HG03139 (cell line): ENCODE data around the gene ZNF438.
A peak's percentile ranks its signal among the peaks of the same experiment; 100 is the strongest.
"Not testable (repeated sequence)": the region's sequence is repeated elsewhere in the genome, so short reads cannot be mapped to it uniquely, and the experiment has no call there.

ENCODE experiments used
- ATAC-seq: cut with Tn5 transposase; IDR thresholded peaks from one replicate; pipeline ENCODE4 v1.9.1; 2021; ENCODE audit not compliant: unreplicated experiment

The ZNF438 gene

GRCh38 chr10:31042670-31043069 lies 11.0 kb upstream of the ZNF438 start:
- no peak for ATAC-seq

GRCh38 chr10:31041011-31041410 lies 9.3 kb upstream of the ZNF438 start:
- ATAC-seq, result no peak

DNA sequence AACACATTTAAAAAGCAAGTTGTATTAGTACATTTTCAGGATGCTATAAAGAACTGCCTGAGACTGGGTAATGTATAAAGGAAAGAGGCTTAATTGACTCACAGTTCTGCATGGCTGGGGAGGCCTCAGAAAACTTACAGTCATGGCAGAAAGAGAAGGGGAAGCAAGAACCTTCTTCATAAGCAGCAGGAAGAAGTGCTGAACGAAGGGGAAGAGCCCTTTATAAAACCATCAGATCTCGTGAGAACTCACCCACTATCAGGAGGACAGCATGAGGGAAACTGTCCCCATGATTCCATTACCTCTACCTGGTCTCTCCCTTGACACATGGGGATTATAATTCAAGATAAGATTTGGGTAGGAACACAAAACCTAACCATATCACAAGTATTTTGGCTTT lies 7.3 kb upstream of the ZNF438 start:
- not testable (repeated sequence) for ATAC-seq

GRCh38 chr10:31037749-31038148 lies 6.1 kb upstream of the ZNF438 start:
- no peak for ATAC-seq

GRCh38 chr10:31036209-31036608 lies 4.5 kb upstream of the ZNF438 start:
- no peak for ATAC-seq

DNA sequence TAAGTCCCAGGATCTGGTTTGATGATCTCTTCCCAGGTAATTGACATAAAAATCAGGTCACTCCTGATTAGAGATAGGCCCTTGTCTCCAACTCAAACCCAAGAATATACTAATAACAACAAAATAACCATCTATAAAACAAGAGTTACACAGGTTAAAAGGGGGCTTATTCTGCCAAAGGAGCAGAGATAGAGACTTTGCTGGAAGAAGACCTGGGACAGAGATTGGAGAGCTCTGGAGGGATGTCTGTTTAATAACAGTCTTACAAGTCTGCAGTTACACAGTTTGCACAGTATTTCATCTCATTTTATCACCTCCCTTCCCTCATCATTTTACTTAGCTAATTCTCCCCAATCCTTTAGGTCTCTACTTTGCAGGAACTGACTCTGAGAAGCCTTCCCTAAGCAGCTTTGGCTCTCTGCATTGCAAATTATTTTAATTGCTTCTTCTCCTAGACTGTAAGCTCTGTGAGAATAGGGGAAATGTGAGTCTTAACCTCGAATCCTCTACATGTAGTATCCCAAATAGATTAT lies 3.7 kb upstream of the ZNF438 start:
- ATAC-seq, result no peak

- ATAC-seq, result no peak
Measured at GRCh38 chr10:31034098-31034909, 2.6 kb upstream of the ZNF438 start.

- no peak for ATAC-seq
Measured at GRCh38 chr10:31033147-31033546, 1.5 kb upstream of the ZNF438 start.

GRCh38 chr10:31032258-31033132 lies 830 bp upstream of the ZNF438 start:
- ATAC-seq, result peak; percentile 77

DNA sequence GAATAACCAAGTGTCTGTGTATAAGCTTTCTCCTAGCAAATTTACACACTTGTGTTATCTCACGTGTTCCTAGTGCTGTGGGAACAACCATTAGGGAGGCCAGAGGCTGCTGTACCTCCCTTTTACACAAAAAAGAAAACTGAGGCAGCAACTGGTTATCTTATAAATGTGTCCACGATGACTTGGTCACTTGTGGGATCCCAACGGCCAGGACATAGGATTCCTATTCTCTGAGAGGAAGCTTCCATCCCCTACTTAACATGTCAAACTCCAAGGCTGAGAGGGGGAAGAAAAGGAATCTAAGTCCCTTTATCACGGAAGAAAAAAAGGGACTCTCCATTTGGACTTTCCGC lies 484 bp downstream of the ZNF438 start:
- no peak for ATAC-seq

DNA sequence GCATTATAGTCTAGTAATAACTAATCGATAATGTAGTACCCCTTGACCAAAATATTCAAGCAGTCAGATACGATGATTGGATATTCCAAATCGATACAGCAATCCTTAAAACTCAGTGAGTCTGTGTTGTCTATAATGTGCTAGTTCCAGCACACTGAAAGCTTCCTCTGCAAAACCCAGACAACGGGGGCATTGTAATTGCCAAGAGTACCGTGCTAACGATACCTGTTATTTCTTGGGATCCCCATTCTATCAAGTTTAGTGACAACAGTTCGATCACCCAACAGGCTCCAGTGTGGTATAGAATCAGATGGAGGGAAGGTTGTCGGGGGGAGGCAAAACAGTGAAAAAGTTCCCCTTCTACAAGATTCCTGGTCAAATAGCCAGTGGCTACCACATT lies 865 bp downstream of the ZNF438 start:
- no peak for ATAC-seq

- ATAC-seq, result no peak
Measured at GRCh38 chr10:31030260-31030659, 1.4 kb downstream of the ZNF438 start.

GRCh38 chr10:31028081-31028480 lies 3.6 kb downstream of the ZNF438 start:
- no peak for ATAC-seq

DNA sequence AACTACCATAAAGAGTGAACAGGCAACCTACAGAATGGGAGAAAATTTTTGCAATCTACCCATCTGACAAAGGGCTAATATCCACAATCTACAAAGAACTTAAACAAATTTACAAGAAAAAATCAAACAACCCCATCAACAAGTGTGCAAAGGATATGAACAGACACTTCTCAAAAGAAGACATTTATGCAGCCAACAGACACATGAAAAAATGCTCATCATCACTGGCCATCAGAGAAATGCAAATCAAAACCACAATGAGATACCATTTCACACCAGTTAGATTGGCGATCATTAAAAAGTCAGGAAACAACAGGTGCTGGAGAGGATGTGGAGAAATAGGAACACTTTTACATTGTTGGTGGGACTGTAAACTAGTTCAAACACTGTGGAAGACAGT lies 5.4 kb downstream of the ZNF438 start:
- not testable (repeated sequence) for ATAC-seq

DNA sequence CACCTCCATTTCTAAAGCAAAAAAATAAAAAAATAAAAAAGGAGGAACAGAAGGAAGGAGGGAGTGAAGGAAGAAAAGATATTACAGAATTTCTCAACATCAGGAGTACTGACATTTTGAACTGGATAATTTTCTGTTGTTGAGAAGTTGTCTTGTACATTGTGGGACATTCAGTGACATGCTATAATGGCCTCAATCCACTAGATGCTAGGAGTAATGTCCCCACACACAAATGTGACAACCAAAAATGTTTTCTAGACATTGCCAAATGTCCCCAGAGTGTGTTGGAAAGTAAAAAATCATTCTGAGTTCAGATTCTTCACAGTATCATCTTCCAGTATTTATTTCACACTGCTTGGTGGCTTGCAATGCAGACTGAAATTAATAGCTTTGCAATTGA lies 6.5 kb downstream of the ZNF438 start:
- no peak for ATAC-seq

- ATAC-seq, result no peak
Measured at GRCh38 chr10:31023558-31023957, 8.1 kb downstream of the ZNF438 start.

DNA sequence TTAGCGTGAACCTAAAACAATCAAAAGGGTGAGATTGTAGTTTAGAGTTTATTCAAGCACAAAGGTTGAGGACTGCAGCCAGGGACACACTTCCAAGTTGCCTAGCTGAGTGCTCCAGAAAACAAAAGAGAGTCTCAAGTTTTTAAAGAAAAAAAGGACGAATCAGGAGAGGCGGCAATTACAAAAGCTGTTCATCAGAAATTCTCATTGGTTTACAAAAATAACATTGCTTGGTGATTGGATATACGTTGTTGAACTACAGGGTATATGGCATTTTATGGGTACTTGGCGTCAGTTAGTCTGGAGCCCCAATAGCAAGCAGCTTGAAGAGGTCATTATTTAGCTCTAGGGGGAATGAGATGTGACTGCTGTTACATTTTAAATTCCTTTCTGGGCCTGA lies 11.5 kb downstream of the ZNF438 start:
- ATAC-seq, result no peak

DNA sequence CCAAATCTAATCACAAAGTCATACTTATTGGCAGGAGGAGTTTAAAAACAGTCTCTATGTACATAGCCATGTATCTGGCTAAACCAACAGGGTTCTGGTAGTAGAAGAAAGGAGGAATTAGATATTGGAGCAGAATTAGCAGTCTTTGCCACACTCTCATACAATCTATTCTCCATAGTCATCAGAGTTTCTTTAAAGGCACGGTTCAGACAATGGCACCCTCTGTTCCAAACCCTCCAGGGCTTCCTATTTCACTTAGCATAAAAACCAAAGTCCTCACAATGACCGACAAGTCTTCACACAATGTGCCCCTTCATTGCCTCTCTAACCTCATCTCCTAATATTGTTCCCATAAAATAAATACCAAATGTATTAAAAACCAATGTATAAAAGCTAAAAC lies 12.7 kb downstream of the ZNF438 start:
- no peak for ATAC-seq

DNA sequence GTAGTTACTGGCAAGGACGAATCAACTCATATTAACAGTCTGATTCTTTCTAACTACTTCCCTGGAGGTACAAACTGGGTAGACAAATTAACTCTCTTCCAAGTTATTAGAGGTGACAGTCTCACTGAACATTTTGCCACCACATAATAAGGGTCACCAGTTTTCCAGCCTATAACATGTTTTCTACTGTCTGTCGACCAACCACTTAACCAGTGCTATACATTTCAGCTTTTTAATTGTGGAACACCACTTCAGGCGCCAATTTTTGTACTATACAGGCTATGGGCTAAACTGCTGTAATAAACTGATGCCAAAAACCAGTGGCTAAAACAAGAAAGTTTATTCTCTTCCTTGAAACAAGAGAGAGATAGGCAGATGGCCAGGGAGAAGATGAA lies 13.3 kb downstream of the ZNF438 start:
- ATAC-seq, result no peak

GRCh38 chr10:31017534-31018355 lies 13.9 kb downstream of the ZNF438 start:
- ATAC-seq, result no peak
